Fibroblast of skin of left biceps (primary cell): ENCODE measurements around the gene NFKBIE.

Source experiments
- DNase-seq, 2 experiments: peaks; one replicate each; pipeline ENCODE4 v3.0.0-alpha.2; 2013; ENCODE audit warnings: low read depth in 2 of 2

Gene NFKBIE

DNA sequence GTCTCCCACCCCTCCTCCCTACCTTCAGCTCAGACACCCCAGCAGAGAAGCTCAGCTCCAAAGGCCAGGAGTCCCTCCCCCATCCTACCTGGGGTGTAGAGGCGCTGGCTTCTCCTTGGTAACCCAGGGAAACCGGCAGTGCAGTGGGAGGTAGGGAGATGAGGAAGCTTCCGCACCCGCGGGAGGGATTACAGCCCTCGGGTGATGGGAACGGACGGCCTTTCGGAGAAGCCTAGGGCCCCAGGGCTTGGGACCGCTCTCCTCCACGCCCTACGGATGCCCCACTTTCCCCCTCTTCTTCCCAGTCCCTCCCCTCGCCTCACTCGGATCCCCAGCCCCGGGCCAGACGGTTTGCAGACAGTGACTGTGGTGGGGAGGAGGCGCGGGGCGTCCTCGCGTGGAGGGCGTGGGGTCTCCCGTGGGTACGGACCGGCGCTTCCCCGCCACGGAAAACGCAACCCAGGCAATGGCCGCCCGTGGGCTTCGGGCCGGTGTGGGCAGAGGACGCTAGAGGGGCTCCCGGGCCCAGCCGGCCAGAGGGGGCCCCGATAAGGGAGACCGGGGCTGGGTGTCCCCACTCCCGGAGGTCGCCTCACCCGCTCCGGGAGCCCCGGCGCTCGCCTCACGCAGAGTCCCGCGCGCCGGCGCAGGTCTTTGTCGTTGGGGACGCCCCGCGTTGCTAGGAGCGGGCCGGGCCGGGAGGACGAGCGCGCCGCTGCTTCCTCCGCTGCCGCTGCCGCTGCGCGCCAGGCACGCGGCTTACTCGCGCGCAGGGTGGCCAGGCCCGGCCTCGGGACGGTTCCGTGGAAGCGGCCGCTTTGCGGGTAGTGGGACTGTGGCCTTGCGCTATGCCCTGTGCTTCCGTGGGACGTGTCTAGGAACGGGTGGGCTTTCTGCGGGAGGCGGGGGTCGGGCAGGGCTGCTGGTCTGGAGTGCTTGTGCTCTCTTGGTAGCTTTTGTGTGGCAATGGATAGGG lies 32.0 kb upstream of the NFKBIE start:
- no peak for DNase-seq

GRCh38 chr6:44294832-44295791 lies 29.8 kb upstream of the NFKBIE start:
- no peak for DNase-seq

GRCh38 chr6:44292661-44293365 lies 27.5 kb upstream of the NFKBIE start:
- no peak for DNase-seq

GRCh38 chr6:44291841-44292240 lies 26.5 kb upstream of the NFKBIE start:
- no peak for DNase-seq

DNA sequence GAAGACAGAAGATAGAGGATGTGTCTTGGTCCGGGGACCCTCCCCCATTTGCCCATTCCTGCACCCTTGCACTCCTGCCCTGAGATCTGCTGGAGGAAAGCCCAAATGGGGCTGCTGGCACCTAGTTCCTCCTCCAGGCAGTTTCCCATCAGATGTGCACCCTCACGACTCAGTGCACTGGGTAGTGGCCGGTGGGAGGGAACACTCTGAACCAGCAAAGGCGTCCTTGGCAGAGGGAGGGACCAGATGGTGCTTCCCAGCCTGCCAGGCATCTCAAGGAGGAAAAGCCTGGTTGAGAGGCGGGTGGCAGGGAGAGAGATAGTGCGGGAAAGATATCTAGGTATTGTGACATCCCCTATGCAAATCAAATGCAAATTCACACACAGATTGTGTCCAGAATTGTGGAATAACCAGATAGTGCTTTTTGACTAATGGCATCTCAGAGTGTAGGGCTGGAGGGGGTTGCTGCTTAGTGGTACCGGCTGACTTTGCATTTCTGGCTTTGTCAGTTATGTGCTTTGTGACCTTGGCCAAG lies 24.4 kb upstream of the NFKBIE start:
- DNase-seq = no peak

DNA sequence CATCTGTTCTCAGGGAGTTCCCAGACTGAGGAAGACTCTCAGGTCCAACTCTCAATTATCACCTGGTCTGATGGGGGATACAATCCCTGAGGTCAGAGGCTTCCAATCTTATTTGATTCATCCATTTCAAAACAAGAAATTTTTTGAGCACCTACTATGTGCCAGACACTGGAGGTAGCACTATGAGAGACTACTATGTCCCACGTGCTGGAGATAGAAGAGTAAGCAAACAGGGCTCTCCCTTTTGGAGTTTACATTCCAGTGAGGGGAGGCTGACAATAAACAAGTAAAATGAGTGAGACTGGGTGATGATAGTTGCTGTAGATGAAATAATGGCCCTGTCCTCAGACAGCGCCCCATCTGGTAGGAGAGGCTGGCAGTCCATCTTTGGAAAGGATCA lies 21.4 kb upstream of the NFKBIE start:
- DNase-seq = no peak

GRCh38 chr6:44286285-44286565 lies 20.9 kb upstream of the NFKBIE start:
- no peak for DNase-seq

- no peak for DNase-seq
Measured at GRCh38 chr6:44285552-44286284, 20.4 kb upstream of the NFKBIE start.

DNA sequence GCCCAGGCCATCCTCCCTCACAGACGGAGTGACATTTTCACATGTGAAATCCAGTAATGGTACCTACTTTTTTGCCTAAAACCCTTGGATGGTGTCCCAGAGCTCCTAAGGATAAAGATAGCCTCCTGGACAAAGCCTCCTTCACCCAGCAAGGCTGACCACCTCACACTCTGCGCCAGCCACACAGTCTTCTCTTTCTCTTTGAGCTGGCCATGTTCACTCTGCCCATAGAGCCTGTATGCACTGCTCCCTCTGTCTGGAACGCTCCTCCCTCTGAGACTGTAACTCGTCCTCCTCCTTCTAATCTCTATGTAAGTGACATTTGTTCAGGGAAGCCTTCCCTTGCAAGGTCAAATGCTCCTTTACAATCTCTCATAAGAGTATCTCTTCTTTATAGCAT lies 19.5 kb upstream of the NFKBIE start:
- DNase-seq = no peak

DNA sequence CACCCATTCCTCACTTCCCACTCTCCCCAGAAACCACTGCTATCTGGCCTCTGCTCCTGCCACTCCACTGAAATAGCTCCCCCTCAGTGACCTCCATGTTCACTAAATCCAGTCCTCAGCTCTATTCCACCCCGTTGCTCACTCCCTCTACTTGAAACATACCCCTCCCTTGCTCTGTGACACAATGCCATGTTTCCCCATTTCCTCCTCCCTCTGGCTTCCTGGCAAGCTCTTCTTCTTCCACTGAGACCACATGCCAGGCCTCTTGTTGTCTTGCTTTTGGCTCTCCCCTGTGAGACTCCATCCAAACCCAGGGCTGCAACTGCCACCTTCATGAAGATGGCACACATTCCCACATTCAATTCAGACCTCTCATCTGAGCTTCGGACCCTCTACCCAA lies 18.8 kb upstream of the NFKBIE start:
- no peak for DNase-seq

DNA sequence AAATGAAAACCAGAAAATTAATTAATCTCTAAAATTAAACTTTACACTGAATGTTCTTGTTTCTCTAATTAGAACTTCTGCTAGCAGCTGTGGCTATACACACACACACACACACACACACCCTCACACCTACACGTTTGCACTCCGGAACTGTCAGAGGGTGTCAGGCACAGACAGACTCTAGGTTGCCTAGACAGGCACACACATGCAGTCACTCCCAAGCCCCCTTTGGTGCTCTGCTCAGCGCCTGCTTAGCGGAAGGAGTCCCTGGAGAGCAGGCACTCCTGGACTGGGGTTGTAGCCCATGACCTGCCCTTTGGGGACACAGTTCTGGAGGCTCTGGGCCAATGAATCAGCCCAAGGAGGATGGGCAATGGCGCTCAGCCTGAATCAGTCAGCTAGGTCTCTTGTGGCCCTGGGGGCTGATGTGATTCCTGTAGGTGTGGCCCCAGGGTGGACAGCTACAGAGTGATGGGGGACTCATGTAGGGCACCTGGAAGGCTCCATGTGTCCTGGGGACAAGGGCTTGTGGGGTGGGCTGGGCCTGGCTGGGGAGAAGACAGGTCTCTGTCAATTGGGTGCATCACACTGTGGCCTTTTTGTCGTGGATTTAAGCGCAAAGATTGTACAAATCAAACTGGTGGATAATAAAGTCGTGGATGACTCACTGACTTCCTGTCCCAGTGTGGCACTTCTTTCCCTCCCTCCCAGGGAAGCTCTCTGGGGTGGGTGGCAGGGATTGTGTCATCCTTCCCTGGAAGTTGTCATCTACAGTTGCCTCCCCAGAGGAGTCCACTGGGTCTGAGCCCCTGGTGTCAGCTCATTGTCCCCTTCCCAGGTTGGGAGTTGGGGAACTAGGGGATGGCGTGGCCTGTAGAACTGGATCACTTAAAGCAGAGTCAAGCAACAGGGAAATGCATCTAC lies 13.7 kb upstream of the NFKBIE start:
- DNase-seq = no peak

GRCh38 chr6:44278315-44278714 lies 13.0 kb upstream of the NFKBIE start:
- no peak for DNase-seq

GRCh38 chr6:44277763-44278162 lies 12.4 kb upstream of the NFKBIE start:
- DNase-seq = no peak

DNA sequence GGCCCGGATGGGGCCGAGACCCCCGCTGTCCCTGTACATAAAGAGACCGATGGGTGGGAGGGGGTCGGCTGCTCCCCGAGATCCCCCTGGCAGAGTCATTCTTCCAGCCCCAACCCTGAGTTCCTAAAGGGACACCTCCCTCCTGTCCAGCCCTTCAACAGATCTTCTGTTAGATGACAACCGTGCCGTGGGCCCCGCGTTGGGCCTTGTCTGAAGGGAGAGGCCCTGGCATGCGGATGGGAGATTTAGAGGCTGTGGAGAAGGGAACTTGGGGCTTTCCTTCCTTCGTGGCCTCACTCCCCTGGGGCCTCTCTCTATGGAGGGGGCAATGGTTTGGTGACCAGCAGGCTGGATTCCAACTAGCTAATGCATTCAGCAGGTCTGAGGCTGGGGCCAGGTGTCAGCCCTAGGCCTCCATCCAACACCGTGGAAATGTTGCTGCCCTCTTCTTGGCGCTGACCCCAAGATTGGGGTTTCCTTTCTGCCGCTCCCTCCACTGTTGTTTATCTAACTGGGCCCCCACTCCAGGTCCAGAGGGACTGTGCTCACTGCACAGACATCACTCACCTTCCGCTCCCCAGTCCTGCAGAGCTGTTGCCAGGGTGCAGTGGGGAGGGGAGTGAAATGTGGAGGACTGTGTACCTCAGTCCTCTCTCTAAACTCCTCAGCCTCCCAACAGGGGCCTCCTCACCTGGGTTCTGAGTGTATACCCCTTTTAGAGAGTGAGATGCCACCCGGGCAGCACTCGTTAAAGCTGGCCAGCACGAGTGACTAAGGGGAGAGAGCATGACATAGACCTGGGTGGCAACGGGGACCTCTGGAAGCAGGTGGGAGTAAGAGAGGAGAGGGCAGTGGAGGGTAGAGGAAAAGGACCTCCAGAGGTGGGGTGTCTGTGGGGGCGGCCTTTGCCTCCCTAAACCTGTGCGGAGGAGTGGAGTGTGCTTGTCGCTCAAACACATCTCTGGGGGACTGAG lies 11.6 kb upstream of the NFKBIE start:
- no peak for DNase-seq

DNA sequence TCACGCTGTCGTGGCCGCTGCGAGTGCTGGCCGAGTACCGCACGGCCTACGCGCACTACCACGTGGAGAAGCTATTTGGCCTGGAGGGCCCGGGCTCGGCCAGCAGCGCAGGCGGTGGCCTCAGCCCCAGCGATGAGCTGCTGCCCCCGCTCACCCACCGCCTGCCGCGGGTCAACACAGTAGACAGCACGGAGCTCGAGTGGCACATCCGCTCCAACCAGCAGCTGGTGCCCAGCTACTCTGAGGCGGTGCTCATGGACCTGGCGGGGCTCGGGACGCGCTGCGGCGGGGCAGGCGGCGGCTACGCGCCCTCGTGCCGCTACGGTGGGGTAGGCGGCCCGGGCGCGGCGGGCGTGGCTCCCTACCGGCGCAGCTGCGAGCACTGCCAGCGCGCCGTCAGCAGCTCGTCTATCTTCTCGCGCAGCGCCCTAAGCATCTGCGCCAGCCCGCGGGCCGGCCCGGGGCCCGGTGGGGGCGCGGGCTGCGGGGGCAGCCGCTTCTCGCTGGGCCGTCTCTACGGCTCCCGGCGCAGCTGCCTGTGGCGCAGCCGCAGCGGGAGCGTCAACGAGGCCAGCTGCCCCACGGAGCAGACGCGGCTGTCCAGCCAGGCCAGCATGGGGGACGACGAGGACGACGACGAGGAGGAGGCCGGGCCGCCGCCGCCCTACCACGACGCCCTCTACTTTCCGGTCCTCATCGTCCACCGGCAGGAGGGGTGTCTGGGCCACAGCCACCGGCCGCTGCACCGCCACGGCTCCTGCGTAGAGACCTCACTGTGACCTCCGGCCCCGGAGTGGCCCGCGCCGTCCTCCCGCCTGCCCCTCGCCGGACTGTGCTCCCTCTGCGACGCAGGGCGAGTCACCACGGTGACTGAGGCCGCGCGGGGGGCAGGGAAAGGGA lies 10.6 kb upstream of the NFKBIE start:
- no peak for DNase-seq

GRCh38 chr6:44275271-44275748 lies 10.0 kb upstream of the NFKBIE start:
- no peak for DNase-seq

GRCh38 chr6:44273617-44274016 lies 8.3 kb upstream of the NFKBIE start:
- no peak for DNase-seq
